HepG2 (cell line): ENCODE measurements around the gene NGDN. TPM values are rescaled to one million over a fixed set of nuclear protein-coding genes. Genes with fewer than 3 reads are reported as not detected.

Source experiments
- BORCS8-MEF2B ChIP-seq: sonication (generic); formaldehyde crosslinking; IDR thresholded peaks from 2 replicates; pipeline ENCODE4 v1.8.0; 2022; ENCODE audit warnings: mild to moderate bottlenecking, missing genetic modification reagents
- CREM ChIP-seq, 2 experiments: sonication (generic) in 1 of 2; formaldehyde crosslinking in 1 of 2; IDR thresholded peaks; 2 replicates each; pipeline versions ENCODE4 v1.4.0 to v1.6.1; 2016 to 2020; ENCODE audit warnings: antibody characterized with exemption in 1 of 2, mild to moderate bottlenecking in 1 of 2, missing genetic modification reagents in 1 of 2
- FOXC1 ChIP-seq: sonication (generic); formaldehyde crosslinking; IDR thresholded peaks from 2 replicates; pipeline ENCODE4 v1.8.0; 2022; ENCODE audit warnings: mild to moderate bottlenecking, missing genetic modification reagents, borderline replicate concordance
- GABPB1 ChIP-seq: IDR thresholded peaks from 2 replicates; pipeline ENCODE4 v1.6.1; 2016; ENCODE audit warnings: mild to moderate bottlenecking, missing genetic modification reagents, moderate library complexity, missing compliant biosample characterization
- HCFC1 ChIP-seq: fragments of 150-350 bp; IDR thresholded peaks from 2 replicates; pipeline ENCODE4 v1.6.1; 2014; ENCODE audit warnings: low read depth, low read length
- LRRFIP1 ChIP-seq: sonication (generic); formaldehyde crosslinking; conservative IDR thresholded peaks from 2 replicates; pipeline ENCODE4 v1.4.0; 2020; ENCODE audit warnings: missing genetic modification reagents
- MEF2D ChIP-seq: sonication (generic); formaldehyde crosslinking; IDR thresholded peaks from 2 replicates; pipeline ENCODE4 v1.5.1; 2020; ENCODE audit warnings: mild to moderate bottlenecking, missing genetic modification reagents
- POLR2AphosphoS5 ChIP-seq: IDR thresholded peaks from 2 replicates; pipeline ENCODE4 v1.6.1; 2012; ENCODE audit warnings: low read depth, low read length
- RFX1 ChIP-seq: fragments of 450-650 bp; IDR thresholded peaks from 2 replicates; pipeline ENCODE4 v1.6.1; 2017
- SP4 ChIP-seq: sonication (generic); formaldehyde crosslinking; IDR thresholded peaks from 2 replicates; pipeline ENCODE4 v1.8.1; 2023; ENCODE audit warnings: mild to moderate bottlenecking, missing genetic modification reagents
- TCF7 ChIP-seq: sonication (generic); IDR thresholded peaks from 2 replicates; pipeline ENCODE4 v1.6.1; 2016; ENCODE audit warnings: antibody characterized with exemption, low read depth
- U2AF2 ChIP-seq: fragments of 200-400 bp; formaldehyde crosslinking; IDR thresholded peaks from 2 replicates; pipeline ENCODE4 v1.6.1; 2017; ENCODE audit warnings: low read depth, mild to moderate bottlenecking, low read length
- ZNF446 ChIP-seq: sonication (generic); formaldehyde crosslinking; IDR thresholded peaks from 2 replicates; pipeline ENCODE4 v1.5.0; 2020; ENCODE audit warnings: mild to moderate bottlenecking, missing genetic modification reagents
- ZNF503 ChIP-seq: sonication (generic); formaldehyde crosslinking; IDR thresholded peaks from 2 replicates; pipeline ENCODE4 v1.4.0; 2020; ENCODE audit warnings: missing genetic modification reagents
- ZNF512 ChIP-seq: sonication (generic); formaldehyde crosslinking; IDR thresholded peaks from 2 replicates; pipeline ENCODE4 v1.4.0; 2020; ENCODE audit warnings: mild to moderate bottlenecking, missing genetic modification reagents
- ZNF512B ChIP-seq: sonication (generic); formaldehyde crosslinking; IDR thresholded peaks from 2 replicates; pipeline ENCODE4 v1.5.1; 2020; ENCODE audit warnings: missing genetic modification reagents, mild to moderate bottlenecking, borderline replicate concordance
- ZNF558 ChIP-seq: sonication (generic); formaldehyde crosslinking; IDR thresholded peaks from 2 replicates; pipeline ENCODE4 v1.9.0; 2022; ENCODE audit warnings: mild to moderate bottlenecking, missing genetic modification reagents, borderline replicate concordance
- ZNF691 ChIP-seq: sonication (generic); formaldehyde crosslinking; IDR thresholded peaks from 2 replicates; pipeline ENCODE4 v1.4.0; 2020; ENCODE audit warnings: missing genetic modification reagents, low read depth, mild to moderate bottlenecking, borderline replicate concordance
- ZNF720 ChIP-seq: sonication (generic); formaldehyde crosslinking; IDR thresholded peaks from 2 replicates; pipeline ENCODE4 v1.4.0; 2020; ENCODE audit warnings: missing genetic modification reagents
- polyA plus RNA-seq, 8 experiments: library from polyadenylated mRNA; depleted of rRNA in 3 of 8; stranded (reverse) in 7 of 8; unstranded in 1 of 8; fragments of >200 nt; fragmentation: Illumina TruSeq in 4 of 8; extraction: Trizol in 4 of 8; gene quantifications; 2 replicates each; pipeline versions ENCODE4 v1.2.1 to v1.2.3, GENCODE V29; 2011 to 2016; ENCODE audit warnings: low read depth in 4 of 8, missing spikeins in 1 of 8, mixed read lengths in 1 of 8; ENCODE audit not compliant: insufficient read depth in 1 of 8
- total RNA-seq, 5 experiments: library from RNA; depleted of rRNA; stranded (reverse); fragments of >200 nt; fragmentation: Illumina TruSeq; extraction: Trizol; gene quantifications; 2 replicates each; pipeline ENCODE4 v1.2.3, GENCODE V29; 2016; ENCODE audit warnings: low read depth in 1 of 5

NGDN gene
- total and polyA plus RNA-seq, 2 of the 13 experiments (the other 11 are each of a cell fraction or from before 2014, with no cell fraction given): 154 to 216 TPM

GRCh38 chr14:23435543-23436326 lies 33.8 kb upstream of the NGDN start, which contains the start of gene MYH7 (continued):
- TF ChIP-seq ZNF512 (CRISPR knock-in tag) (no peak), ZNF691 (CRISPR knock-in tag) (peak; percentile 50; the same call in 1 of the 2 replicates), ZNF503 (no peak), TCF7 (no peak), RFX1 (no peak), GABPB1 (CRISPR knock-in tag) (peak; percentile 43; the same call in 1 of the 2 replicates), SP4 (0 out of 2 replicates have a peak, but pooled peaks have one; percentile 48), ZNF512B (CRISPR knock-in tag) (0 out of 2 replicates have a peak, but pooled peaks have one; percentile 2), CREM (IDR thresholded peaks at IDR 0.05) (no peak), CREM (CRISPR knock-in tag; IDR thresholded peaks at IDR 0.05) (no peak), ZNF720 (CRISPR knock-in tag) (no peak), ZNF446 (CRISPR knock-in tag) (0 out of 2 replicates have a peak, but pooled peaks have one; percentile 53), POLR2AphosphoS5 (no peak), ZNF558 (no peak), MEF2D (CRISPR knock-in tag) (no peak; the same call in 1 of the 2 replicates), LRRFIP1 (no peak; the same call in 1 of the 2 replicates), BORCS8-MEF2B (0 out of 2 replicates have a peak, but pooled peaks have one; percentile 32), FOXC1 (CRISPR knock-in tag) (no peak; the same call in none of the 2 replicates), HCFC1 (no peak), U2AF2 (no peak)
